Coronary artery (tissue), 2 donors: ENCODE data around the gene CHSY3.

Experiments
- DNase-seq: peaks from one replicate; pipeline ENCODE4 v3.0.0-alpha.2; 2017; ENCODE audit warnings: low spot score
- H3K27ac ChIP-seq, 2 donors: fragments of 200-600 bp; sonication (generic); one replicate each; pipeline ENCODE4 v1.5.1; 2016 to 2019
- H3K4me3 ChIP-seq: fragments of 200-600 bp; sonication (generic); 2 replicates; pipeline ENCODE4 v1.5.1; 2016; ENCODE audit warnings: mild to moderate bottlenecking, moderate library complexity
- TF ChIP-seq, protein P1 (sequence below): fragments of 200-600 bp; sonication (generic); IDR thresholded peaks from one replicate; pipeline ENCODE4 v1.5.1; 2019; ENCODE audit warnings: antibody characterized with exemption

Gene CHSY3

GRCh38 chr5:130135506-130135905 is 231.2 kb downstream of the CHSY3 start:
- peak overlapping the region; percentile 82 to 84 for H3K27ac ChIP-seq
- TF ChIP-seq, protein P1, sequence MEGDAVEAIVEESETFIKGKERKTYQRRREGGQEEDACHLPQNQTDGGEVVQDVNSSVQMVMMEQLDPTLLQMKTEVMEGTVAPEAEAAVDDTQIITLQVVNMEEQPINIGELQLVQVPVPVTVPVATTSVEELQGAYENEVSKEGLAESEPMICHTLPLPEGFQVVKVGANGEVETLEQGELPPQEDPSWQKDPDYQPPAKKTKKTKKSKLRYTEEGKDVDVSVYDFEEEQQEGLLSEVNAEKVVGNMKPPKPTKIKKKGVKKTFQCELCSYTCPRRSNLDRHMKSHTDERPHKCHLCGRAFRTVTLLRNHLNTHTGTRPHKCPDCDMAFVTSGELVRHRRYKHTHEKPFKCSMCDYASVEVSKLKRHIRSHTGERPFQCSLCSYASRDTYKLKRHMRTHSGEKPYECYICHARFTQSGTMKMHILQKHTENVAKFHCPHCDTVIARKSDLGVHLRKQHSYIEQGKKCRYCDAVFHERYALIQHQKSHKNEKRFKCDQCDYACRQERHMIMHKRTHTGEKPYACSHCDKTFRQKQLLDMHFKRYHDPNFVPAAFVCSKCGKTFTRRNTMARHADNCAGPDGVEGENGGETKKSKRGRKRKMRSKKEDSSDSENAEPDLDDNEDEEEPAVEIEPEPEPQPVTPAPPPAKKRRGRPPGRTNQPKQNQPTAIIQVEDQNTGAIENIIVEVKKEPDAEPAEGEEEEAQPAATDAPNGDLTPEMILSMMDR: no peak
- no peak for DNase-seq

DNA sequence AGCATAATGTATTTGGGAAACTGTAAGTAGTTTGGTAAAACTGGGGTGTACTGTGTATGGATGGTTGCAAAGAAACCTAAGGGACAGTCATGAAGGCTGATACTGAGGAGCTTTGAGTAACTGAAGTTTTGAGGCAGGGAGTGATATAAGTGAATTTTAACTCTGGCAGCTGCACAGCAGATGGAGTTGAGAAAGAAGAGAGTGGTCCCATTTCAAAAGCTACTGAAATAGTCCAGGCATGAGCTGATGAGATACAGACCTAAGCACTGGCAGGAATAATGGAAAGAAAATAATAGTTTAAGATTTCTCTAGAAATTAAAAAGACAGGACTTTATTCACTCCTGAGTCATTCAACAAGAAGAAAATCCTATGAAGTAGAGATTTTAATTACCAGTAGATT is 232.0 kb downstream of the CHSY3 start:
- Histone ChIP-seq H3K4me3 (no peak overlapping the region), H3K27ac (peak overlapping the region; percentile 82 to 84)
- TF ChIP-seq, protein P1: no peak
- DNase-seq: no peak

More at GRCh38 chr5:130135506-130135905, 231.2 kb downstream of the CHSY3 start:
- H3K4me3 ChIP-seq: no peak overlapping the region

DNA sequence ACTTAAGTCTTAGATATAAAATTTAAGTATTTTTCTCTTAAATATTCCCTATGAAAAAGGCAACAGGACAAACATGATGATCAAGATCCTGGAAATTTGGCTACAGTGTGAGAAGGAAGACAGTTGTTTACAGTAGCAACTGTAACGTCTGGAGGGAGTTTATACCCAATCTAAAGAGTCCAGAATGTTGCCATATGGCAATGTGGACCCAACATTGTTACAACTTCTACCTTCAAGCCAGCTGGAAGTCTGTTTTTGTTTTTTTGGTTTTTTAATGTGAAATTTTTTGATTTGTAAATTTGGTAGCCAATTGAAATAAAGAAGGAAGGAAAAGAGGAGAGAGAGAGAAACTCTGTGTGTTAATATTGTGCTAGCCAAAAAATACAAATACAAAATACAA is 233.4 kb downstream of the CHSY3 start:
- Histone ChIP-seq H3K27ac (peak overlapping the region; percentile 41 to 65), H3K4me3 (no peak overlapping the region)
- TF ChIP-seq, protein P1: no peak
- DNase-seq: no peak

GRCh38 chr5:130138406-130139045 is 234.3 kb downstream of the CHSY3 start:
- peak overlapping the region; percentile 65 to 83 for H3K27ac ChIP-seq

DNA sequence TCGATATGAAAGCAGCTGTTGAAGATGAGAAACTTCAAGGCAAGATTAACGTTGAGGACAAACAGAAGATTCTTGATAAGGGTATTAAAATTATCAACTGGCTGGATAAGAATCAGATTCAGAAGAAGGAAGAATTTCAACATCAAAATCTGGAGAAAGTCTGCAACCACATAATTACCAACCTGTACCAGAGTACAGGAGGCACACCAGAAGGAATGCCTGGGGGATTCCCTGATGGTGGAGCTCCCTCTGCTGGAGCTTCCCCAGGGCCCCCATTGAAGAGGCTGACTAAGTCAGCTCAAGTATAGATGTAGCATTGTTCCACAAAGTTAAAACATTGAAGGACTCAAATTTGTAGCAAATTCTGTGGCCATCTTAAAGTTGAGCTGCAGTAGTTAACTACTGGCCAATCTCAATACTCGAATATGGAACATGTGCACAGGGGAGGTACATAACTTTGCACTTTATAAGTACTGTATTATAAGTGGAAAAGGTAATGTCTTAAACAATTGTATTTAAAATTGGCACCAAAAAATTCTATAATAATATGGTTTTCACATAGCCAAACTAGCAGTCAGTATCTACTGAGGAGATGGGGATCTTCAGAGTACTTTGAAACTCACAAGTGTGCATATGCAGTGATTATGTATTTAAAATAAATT is 237.5 kb downstream of the CHSY3 start:
- H3K27ac ChIP-seq: no peak overlapping the region
- DNase-seq: no peak
- TF ChIP-seq, protein P1: no peak
- no peak overlapping the region for H3K4me3 ChIP-seq

More at GRCh38 chr5:130138406-130139045, 234.3 kb downstream of the CHSY3 start:
- no peak for DNase-seq
- TF ChIP-seq, protein P1: no peak
- no peak overlapping the region for H3K4me3 ChIP-seq

DNA sequence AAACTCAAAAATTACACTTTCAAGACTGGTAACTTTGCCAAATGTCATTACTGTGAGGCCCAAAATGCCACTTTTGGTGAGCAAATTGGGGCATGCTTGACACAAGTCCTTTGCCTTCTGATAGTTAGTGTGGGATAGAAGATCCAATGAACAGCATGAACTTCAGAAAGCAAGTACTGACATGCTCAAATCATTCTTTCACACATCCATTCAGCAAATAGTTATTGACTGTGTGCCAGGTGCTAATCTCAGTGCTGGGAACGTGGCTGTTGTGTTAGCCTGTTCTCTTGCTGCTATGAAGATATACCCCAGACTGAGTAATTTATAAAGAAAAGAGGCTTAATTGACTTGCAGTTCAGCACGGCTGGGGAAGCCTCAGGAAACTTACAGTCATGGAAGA is 247.0 kb downstream of the CHSY3 start:
- H3K27ac ChIP-seq: no peak overlapping the region
- TF ChIP-seq, protein P1: no peak
- no peak for DNase-seq
- H3K4me3 ChIP-seq: no peak overlapping the region
